ENCODE data around the gene RNASE11. TPM values are rescaled to one million over a fixed set of nuclear protein-coding genes. Genes with fewer than 3 reads are reported as not detected.
"Not testable (repeated sequence)": the region's sequence is repeated elsewhere in the genome, so short reads cannot be mapped to it uniquely, and the experiment has no call there.

The RNASE11 gene
- total RNA-seq, 1 donor from 2014 or later: not detected

DNA sequence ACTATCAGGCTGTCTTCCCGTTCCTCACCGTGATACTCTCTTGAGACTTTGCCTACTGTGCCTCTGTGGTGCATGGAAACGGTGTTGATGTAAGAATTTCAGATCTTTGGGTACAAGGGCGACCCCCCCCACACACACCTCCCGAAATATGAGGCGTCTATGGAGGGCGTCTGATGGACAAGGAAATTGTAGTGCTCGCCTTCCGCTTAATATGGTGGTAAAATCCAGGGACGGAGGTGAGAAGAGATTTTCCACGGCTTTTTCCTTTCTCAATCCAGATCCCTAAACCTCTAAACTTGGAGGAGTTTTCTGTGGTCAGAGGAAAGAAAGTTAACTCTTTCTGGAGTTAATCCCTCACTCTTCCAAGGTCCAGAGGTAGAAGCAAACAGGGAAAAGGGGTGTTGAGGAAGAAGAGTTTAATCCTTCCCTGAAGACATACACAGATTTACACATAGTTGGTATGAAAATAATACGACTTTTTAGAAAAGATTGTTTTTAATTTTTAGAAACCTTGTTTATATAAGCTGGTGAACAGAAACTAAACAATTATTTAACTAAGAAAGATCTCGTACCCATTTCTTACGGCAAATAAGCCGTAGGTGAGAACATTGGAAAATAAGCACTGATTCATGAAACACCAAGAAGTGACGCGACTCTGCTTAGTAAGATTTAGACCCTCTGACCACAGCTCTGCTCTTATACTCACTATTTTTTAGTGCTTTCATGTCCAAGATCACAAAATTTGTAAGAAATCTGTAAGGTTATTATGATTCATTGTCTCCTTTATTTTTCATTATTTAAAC is 26.4 kb upstream of the RNASE11 start:
- peak; percentile 45 for DNase-seq

- peak; percentile 95 for DNase-seq
Measured at GRCh38 chr14:20613094-20614037, 25.6 kb upstream of the RNASE11 start.

DNA sequence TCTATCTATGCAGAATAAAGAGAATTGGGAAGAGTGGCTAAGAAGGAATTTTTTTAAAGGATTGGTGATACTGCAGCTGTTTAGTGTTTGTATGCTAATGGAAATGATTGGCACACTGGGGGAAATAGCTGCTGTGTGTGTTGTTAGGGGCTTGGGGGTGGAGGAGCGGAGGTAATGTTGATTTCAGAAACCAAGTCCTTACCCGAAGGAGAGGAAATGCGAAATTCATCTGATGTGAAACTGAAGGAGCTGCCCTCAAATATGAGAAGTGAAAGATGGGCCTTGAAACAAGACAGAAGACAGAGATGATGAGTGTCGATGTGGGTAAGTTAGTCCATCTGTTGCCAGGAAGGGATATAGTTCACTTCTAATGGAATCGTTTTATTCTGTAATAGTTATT is 24.6 kb upstream of the RNASE11 start:
- DNase-seq: no peak

- no peak for DNase-seq
Measured at GRCh38 chr14:20611277-20611676, 23.5 kb upstream of the RNASE11 start.

DNA sequence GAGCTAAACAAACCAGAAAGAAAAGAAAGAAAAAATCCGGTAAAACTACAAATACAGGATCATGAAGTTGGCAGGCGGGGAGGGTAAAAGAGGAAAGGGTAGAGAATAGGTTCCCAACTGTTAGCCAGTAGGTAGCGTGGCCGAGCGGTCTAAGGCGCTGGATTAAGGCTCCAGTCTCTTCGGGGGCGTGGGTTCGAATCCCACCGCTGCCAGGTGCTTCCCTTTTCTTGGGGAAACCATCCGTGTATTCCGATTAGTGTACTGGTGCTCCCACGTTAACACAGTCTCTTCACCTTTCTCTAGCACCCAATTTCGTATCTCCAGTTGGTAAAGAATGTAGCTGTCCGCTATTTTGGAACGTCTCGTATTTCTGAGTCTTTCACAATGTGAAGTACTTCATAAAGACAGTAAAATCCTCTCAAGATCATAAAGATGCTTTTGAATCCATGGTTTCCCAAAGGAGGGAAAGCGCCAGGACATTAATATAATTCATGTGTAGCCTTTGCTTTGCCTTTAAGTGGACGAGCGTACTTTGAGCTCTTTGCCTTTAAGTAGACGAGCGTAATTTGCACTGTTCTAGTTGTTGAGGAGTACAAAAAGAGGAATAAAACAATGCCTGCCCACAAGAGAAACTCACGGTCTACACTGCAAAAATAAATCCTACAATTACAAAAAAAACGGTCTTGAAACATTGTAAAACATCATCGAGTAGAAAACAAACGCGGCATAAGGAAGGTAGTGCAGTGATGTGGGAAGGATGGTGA is 22.4 kb upstream of the RNASE11 start:
- peak; percentile 40 for DNase-seq

DNA sequence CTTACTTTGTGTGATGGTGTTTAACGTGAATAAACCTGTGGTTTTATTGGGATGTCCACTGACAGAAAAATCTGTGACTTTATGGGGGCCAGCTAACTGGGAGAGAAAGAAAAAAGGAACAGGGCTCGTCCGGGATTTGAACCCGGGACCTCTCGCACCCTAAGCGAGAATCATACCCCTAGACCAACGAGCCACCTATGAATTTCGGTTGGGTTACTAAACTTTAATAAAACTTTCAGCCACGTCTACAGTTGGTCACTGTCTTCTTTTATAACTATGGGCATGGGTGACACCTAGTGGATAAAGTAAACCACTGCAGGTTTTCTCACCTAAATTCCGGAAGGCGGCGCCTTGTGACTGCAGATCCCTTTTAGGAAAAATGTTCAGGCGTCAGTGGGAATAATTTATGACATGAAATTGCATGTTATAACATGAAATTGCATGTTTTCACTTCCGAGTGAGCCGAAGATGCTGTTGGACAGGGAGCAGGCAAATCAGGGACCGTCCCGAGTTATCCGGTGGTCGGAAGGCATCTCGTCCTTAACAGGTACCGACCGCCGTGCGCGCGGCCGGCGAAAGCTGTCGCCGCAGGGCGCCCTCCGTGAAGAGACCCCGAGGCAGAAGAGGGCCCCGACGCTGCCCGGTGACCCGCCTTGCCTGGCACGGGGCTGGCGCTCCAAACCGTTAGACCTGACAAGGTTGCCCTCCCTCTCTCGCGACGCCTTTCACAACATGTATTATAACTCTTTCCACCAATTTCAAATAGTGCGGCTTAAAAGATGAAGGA is 21.6 kb upstream of the RNASE11 start:
- peak; percentile 86 for DNase-seq

DNA sequence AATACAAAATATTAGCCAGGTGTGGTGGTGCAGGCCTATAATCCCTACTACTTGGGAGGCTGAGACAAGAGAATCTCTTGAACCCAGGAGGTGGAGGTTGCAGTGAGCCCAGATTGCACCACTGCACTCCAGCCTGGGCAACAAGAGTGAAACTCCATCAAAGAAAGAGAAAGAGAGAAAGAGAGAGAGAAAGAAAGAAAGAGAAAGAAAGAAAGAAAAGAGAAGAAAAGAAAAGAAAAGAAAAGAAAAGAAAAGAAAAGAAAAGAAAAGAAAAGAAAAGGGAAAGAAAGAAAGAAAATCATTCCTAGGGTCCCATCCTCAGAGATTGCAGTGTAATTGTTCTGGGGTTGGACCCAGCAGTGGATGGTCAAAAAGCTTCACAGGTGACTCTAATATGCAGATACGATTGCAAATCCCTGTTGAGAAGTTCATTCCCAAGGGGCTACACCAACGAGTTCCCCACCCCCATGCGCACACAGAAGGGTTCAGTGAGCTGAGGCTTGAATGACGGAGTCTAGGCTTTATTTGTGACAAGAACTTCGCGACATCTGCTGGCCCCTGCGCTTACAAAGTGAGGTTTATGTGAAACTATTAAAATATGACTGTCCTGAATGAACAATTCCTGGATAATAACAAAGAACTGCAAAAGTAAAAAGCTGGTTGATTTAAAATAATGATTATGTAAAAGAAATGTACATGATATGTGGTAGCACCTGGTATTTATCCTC is 20.7 kb upstream of the RNASE11 start:
- DNase-seq: no peak

DNA sequence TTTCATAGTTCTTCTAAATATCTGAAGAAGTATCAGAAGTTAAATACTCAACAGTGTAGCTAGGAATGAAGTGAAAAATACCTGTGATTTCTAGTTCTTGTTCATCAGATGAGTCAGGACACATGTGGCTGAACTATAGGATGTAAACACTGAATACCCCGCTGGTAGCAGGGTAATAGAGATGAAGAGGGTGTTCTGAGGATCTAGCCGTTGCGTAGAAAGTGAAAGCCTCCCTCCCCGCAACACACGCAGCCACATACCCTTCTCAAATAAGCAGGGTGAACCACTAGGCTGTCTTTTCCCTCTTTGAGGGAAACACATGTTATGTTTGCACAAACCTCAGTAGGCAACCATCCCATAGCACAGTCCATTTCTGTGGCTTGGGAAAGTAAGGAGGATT is 19.8 kb upstream of the RNASE11 start:
- DNase-seq: no peak

GRCh38 chr14:20606902-20607242 is 19.1 kb upstream of the RNASE11 start:
- DNase-seq: no peak

DNA sequence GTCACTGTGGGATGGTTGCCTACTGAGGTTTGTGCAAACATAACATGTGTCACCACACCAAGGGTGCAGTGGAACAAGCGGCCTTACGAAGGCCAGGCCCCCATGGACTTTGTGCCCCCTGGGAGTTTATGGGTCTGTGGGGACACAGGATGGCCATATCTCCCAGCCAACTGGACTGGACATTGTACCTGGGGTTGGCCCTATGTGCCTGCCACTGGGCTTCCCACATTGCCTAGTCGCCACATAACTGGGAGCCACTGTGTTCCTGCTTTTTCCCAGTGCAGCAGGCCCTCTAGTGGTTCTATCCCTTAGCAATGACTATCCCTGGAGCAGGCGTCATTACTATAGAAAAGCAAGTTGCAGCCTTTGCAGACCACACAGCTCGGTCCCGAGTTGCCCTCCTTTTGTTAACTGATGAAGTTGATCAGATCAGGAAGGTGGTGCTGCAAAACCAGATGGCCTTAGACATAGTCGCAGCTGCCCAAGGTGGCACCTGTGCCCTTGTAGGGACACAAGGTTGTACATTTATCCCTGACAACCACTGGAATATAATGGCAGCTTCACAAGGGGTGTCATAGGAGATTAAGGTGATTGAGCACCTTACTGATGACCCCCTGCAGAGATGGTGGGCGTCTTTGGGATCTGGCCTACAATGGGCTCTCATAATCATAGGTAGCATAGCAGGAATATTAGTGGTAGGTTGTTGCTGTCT is 18.5 kb upstream of the RNASE11 start:
- no peak for DNase-seq

DNA sequence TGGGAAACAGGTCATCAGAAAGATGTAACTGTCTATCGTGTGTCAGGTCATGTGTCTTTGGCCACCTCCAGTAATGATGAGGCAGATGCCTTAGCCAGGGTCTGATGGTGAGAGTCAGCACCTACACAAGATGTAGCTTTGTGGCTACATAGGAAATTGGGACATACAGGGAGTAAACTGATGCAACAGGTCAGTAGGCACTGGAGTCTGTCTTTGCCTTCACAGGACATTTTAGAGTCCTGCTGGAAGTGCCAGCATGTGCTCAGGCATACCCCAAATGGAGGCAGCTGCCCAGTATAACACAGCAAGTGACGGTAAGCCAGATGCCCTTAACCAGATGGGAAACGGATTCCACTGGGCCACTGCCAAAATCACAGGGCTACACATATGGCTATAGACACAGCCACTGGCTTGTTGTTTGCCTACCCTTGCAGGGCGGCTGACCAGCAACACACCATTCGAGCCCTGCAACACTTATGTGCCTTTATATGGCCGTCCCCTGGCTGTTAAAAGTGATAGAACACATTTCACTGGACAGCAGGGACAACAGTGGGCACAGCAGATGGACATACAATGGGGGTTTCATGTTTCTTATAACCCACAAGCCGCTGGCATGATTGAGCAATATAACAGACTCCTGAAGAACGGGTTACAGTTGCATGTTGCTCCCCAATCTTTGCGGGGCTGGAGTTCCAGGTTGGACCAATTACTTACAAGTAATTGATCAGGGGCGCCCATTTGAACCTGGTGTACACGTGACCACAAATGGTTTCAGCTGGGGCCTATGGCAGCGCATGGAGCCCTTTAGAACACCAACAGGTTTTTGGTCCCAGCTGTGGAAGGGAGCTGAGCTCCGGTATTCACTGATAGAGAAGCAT is 16.3 kb upstream of the RNASE11 start:
- DNase-seq: no peak

DNA sequence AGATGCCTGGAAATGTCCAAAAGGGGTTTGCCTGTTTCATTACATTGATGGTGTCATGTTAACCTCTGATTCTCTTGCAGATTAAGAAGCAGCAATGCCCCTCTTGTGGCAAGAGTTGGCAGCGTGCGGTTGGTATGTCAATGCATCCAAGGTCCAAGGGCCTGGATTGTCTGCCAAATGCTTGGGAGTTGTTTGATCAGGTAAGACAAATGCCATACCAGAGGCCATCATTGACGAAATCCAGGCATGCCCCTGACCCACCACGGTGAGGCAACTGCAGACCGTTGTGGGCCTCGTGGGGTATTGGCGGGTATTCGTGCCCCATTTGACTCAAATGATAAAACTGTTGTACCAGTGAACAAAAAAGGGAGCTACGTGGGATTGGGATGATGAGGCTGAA is 14.8 kb upstream of the RNASE11 start:
- no peak for DNase-seq

- no peak for DNase-seq
Measured at GRCh38 chr14:20601522-20601921, 13.7 kb upstream of the RNASE11 start.

DNA sequence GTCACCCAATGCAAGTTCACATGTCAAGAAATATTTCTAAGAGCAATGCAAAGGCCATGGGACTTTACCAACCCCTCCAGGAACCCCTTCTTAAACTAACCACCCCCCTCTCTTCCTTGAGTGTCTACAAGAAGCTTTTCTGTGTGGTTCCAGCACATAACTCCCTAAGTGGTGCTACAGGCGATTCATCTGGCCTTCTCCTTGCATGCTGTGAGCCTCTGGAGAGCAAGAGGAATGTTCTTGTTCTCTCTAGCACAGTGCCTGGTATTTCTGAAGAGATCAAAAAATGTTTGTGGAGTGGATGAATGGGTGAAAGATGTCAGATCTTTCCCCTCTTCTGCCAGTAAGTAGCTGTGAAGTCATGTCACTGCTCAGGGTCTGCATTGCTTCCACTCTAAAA is 9.3 kb upstream of the RNASE11 start:
- DNase-seq: no peak

DNA sequence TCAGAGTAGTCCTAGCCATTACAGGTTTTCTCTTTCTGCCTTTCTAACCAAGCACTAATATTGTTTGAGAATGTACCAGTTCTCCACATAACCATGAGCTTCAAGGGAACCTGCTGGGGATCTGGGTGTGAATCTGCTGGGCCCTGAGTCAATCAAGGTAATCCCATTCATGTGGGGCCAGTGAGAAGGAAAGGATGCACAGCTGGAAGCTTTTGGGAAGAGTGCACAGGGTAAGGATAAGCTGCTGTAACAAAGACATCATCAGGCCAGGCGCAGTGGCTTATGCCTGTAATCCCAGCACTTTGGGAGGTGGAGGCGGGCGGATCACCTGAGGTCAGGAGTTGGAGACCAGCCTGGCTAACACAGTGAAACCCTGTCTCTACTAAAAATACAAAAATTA is 7.9 kb upstream of the RNASE11 start:
- DNase-seq: not testable (repeated sequence)

GRCh38 chr14:20592574-20592973 is 4.8 kb upstream of the RNASE11 start:
- DNase-seq: no peak

- DNase-seq: no peak
Measured at GRCh38 chr14:20591235-20591634, 3.4 kb upstream of the RNASE11 start, which contains the start of gene RNASE12. Gene RNASE12 (minus strand): TSS chr14:20591376. CDS start chr14:20590723, 653 bp downstream.

DNA sequence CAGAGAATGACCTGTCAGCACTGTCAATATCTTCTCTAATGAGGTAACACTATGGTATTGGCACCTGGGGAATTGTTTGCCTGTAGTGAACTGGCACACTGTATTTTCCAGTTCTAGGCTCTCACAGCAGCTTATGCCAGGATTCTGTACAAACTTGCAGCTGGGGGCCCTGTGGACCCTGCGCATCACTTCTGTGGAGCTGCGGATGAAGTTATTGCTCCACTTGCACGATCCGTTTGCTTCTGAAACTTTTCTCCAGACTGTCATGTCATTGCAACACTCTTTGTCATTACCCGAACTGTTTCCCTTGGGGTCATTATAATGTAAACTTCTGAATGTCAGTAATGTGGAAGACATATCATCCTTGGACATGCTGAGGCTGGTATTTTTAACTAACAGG is 3.9 kb downstream of the RNASE11 start:
- no peak for DNase-seq

DNA sequence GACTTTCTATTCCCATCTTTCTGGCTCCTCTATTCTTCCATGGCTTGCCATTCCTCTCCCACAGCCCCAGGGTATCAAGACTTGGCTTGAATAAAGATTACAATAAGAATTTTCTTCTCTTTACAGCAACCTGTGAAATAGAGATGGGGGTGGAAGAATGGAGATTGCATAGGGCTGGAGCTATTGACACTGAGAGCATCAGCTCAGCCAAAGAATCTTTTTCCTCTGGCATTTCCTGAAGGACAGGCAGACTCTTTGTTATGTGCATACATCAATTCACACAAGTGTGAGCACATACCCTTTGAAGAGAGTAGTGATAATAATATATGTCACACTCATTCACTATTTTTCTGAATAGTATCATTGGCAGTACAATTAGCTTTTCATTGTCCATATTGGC is 4.7 kb downstream of the RNASE11 start:
- DNase-seq: no peak
